ENCODE measurements around the gene SAMD4B.
"Not testable (repeated sequence)": the region's sequence is repeated elsewhere in the genome, so short reads cannot be mapped to it uniquely, and the experiment has no call there.

SAMD4B gene

DNA sequence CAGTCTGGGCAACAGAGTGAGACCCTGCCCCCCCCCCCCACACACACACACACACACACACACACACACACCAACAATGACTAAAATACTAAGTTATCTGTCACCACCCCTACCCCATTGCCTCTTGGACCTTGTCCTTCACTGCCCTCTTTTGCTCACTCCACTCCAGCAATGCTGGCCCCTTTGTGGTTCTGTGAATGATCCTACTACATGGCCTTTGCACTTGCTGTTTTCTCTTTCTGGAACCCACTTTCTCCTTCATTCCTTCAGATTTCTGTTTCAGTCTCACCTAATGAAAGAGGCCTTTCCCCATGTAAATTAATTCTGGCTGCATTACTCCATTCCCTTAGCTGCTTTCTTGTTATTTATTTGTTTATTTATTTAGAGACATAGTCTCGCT lies 2.5 kb upstream of the SAMD4B start:
- no peak for DNase-seq

GRCh38 chr19:39340156-39340555 lies 2.1 kb upstream of the SAMD4B start:
- not testable (repeated sequence) for DNase-seq

DNA sequence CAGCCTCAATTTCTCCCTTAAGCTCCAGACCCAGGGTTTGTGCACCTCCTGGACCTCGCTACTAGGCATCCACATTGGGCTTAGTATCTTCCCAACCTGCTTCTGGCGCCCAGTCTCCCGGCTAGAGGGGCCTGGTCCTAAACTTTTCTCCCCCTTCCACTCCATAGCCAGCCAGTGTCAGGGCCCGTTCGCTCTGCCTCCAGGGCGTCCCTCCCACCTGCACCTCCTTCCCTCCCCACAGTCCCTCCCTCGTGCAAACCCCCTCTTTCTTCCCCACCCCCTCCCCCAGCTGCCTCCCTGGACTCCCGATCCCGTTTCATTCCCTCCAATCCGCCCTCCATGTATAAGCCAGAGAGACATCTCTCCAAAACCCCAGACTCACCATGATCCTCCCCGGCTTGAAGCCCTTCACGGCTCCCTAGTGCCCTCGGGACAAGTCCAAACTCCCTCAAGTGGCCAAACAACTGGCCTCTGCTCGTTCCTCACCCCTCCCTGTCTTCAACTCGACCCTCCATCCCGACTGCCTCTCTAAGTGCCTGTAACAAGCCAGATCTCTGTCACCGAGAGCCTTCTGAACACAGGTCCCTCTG lies 997 bp upstream of the SAMD4B start:
- DNase-seq, result peak; percentile 55

DNA sequence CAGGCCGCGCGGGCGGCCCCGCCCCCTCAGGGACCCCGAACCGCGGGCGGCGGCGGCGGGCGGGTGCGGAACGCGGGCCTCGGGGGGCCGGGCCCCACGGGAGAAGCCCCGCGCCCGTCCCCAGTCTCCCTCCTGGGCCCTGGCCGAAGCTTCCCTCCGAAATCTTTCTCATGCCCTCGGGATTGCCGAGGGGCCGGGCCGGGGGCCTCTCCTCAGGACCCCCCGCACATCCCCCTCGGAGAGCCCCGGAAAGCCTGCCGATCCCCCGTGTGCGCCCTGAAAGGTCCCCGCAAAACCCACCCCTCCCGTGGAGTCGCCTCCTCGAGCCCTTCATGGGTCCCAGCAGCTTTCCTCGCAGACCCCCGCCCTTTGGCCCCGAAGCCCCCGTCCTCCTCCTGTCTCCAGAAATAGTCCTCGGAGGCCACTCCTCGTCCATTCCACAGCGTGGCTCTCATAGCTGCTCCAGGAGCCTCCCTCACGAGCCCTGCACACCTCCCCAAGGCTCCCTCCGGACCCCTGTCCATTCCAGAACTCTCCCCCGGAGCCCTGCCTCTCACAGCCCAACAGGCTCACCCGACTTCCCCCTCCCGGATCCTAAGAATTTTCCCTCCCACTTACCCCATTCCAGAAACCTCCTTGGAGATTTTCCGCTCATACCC lies 555 bp downstream of the SAMD4B start:
- DNase-seq, result no peak

GRCh38 chr19:39345956-39346355 lies 3.7 kb downstream of the SAMD4B start:
- no peak for DNase-seq

DNA sequence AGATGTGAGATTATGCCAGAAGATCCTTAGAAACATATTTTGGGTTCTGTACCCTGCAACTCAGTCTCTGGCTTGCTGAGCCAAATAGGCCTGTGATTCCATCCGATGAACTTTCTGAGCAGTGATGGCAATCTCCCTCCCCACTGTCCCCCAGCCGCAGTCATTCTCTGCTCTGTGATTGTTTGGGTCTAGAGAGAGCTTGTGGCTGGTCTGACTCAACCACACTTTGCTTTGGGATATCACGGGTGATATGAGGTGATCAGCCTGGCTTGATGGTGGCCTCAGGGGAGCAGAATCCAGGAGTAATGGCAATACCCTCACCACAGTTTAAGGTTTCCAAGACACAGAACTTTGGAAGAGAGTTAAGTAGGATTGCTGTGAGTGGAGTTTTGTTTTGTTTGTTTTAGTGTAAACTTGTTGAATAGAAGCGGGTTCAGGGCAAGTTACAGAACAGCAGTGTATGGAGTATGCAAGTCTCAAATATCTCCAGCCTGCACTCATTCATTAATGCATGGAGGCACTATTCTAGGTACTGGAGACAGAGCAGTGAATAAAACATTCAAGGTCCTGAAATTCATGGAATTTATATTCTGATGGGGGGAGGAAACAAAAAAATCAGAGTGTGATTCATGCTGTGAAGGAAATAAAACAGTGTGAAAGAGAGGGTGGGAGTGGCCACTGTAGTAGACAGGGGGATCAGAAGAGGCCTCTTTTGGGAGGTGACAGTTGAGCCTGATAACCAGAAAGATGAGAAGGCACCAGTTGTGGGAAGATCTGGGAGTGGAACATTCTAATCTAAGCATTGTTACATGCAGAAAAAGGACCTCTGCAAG lies 5.3 kb downstream of the SAMD4B start:
- no peak for DNase-seq

DNA sequence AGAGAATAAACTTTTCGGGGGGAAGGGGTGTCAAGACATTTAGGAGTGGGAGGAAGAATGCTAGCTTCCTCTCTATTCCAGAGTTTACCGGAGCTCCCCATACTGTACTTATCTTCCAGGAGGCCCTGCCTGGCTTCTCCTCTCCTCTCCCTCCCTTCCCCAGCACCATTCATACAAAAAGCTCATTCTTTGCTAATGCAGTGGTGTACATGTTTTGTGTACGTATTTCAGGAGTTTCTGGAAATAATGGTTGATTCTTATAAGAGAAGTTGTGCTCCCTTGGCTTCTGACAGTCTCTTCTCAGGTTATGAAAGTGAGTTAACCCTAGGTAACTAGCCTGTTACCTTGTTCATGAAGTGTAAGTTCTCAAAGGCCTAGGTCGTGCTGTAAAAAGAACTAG lies 7.1 kb downstream of the SAMD4B start:
- DNase-seq, result no peak

GRCh38 chr19:39350156-39350555 lies 7.9 kb downstream of the SAMD4B start:
- no peak for DNase-seq

- DNase-seq, result no peak
These were observed 9.4 kb downstream of the SAMD4B start for GRCh38 chr19:39351537-39352064.

GRCh38 chr19:39352381-39353255 lies 10.4 kb downstream of the SAMD4B start:
- no peak for DNase-seq

DNA sequence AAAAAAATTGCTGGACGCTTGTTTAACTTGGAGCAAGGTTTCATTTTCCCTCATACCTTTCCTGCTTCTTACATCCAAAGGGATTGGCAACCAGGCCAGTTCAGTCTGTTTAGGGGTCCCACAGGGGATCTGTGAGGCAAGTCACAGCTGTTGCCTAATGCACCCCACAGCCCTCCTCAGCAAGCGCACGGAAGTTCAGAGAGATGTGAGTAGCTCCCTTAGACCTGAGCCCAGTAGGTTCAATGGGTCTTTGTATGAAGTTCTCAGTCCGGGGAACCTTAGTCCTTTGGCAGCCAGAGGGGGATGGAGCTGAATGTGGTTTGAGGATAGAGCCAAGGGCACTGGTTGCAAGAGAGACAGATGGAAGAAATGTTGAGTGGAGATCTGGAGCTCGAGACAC lies 13.0 kb downstream of the SAMD4B start:
- DNase-seq, result no peak

DNA sequence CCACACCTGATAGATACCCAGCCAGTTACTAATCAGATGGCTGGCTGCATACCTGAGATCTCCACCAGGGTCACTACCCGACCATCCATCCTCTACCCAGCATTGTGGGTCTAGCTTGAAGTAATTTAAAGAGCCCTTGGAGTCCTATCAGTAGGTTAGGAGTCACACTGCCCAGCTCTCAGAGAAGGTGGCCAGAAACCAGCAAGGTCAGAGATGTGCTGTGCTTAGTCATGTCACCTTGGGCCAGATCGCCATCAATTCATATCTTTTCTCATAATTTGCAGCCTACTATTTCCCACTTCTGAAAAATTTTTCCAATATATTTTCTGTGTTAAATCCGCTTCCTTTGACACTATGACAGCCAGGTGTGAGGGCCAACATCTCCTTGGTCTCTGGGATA lies 13.9 kb downstream of the SAMD4B start:
- DNase-seq, result no peak

GRCh38 chr19:39356647-39357046 lies 14.4 kb downstream of the SAMD4B start:
- DNase-seq, result no peak

DNA sequence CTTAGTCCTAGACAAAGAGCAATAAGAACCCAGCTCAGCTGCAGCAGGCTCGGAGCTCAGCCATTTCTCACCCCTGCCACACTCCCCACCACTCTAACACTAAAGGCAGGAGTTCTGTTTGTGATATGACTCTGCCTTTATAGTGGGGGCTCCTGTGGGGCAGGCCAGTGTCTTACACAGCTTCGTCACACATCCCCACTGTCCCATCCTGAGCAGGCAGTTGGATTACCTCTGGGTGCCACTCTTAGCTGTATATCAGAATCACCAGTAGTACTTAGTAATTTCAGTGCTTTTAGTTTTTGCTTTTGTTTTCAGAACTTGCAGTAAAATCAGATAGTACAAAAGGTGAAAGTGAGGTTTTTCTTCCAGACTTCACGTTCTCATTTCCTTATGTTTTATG lies 16.8 kb downstream of the SAMD4B start:
- DNase-seq, result no peak

- no peak for DNase-seq
These were observed 18.4 kb downstream of the SAMD4B start for GRCh38 chr19:39360599-39360998.

- DNase-seq, result no peak
These were observed 20.7 kb downstream of the SAMD4B start for GRCh38 chr19:39362682-39363657.

DNA sequence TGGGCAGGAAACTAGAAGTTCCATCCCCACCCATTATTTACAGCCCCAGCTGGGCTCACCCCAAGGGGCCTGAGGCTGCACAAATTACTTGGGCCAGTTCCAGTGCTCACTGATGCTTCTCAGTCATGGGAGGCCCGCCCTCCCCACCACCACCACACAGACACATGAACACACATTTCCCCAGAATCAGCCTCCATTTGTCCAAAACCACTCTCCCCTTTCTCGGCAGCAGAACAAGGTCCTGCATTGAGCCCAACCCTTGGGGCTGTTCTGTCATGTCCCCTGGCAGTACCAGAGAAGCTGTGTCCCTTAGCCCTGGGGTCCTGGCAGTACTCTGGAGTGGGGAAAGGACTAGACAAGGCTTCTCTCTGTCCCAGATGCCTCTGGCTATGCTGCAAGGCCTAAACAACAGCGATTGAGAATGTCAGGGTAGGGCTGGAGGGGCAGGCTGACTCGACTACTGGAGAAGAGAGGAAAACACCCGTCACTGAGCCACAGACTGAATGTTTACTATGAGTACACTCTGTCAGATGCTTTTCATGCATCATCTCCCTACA lies 21.8 kb downstream of the SAMD4B start:
- no peak for DNase-seq

GRCh38 chr19:39365531-39365930 lies 23.3 kb downstream of the SAMD4B start:
- DNase-seq, result no peak

GRCh38 chr19:39369200-39369599 lies 27.0 kb downstream of the SAMD4B start:
- no peak for DNase-seq

- DNase-seq, result no peak
These were observed 28.5 kb downstream of the SAMD4B start for GRCh38 chr19:39370735-39371134.
